Measurements from ENCODE around the gene MARCHF11.

MARCHF11 gene

DNA sequence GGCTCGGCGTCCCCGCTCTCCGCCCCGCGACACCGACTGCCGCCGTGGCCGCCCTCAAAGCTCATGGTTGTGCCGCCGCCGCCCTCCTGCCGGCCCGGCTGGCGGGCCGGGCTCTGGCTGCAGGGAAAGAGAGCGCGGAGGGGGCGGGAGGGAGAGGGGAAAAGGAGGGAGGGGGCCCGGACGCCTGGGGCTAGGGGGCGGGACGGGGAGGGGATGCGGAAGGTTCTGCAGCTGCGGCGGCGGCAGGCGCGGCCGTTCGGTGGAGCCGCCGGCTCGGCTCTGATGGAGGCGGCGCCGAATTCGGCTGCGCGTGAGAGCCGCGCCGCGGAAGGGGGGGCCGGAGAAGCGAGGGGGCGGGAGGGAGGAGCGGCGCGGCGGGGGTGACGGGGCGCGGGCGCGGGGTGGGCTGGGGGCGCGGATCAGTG lies at the start of gene MARCHF11:
MARCHF11 (minus strand) TSS at position 281 of the 425 bp plus-strand sequence; CDS start at position 65, 216 bp downstream.
- peak; percentile 71 for DNase-seq

DNA sequence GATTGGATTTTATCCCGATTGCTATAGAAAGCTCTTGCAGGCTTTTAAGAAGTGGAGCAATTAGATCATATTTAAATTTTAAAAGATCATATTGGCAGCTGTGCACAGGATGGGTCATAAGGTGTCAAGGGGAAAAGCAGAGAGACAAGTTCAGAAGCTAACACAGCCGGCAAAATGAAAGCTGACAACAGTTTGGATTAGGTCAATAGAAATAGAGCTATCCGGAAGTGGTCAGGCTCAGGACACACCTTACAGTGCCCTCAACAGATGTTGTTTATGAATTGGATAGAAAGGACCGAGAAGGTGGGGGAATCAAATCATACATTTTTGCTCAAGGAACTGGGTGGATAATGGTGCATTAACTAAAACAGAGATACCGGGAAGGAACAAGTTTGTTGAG lies 46.3 kb upstream of the MARCHF11 start:
- DNase-seq: no peak

DNA sequence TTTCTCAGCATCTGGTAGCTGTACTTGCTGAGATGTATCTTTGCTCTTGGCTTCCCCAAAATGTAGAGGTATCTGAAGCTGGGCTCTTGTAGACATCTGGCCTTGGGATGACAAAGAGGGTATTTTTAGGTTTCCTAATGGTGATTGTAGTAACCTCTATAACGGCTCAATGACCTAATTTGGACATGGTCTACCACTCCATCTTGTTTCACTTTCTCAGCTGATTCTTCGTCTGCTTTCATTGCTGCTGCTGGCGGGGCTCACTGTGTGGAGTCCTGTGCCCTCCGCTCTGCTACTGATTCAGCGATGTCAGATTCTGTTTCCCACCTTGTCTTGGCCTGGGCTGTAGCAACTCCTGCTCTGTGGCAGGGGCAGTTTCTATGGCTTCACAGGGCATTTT lies 12.7 kb upstream of the MARCHF11 start:
- no peak for DNase-seq

GRCh38 chr5:16180789-16181082 lies 1.1 kb upstream of the MARCHF11 start:
- no peak for DNase-seq

DNA sequence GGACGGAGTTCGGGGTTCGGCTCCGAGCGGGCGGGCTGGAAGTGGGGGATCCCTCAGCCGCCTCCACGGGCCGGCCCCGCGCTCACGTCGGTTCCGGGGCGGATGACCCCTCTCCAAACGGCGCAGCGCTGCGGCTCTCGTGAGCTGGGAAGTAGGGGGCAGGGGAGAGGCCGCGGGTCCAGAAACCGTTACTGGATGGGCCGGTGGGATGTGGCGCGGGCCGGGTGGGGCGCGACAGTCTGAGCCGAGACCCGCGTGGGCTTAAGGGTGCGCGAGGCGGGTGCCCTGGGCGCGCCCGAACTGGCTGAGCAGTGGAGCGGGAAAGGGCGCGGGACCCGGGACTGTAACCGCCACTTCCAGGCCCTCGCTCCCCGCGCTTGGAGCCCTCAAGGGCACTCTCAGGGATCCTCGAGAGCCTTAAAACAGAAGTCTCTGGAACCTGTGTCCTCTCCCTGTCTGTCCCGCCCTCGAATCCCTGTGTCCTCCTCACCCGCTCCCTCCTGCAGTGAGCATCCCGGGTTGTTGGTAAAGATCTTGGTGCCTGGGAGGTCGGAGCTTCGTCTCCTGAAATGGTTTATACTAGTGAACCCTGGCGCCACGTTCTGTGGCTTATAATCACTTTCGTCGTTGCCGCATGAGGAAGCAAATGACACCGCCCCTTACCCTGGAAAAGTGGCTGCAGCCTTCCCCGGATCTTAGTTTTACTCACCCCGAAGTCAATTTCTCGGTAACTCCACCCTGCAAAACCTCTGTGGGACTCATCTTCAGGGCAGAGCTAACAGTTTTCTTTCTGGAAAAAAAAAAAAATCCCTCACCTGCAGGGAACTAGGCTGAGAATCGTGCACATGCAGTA lies 571 bp upstream of the MARCHF11 start:
- DNase-seq: peak; percentile 26

GRCh38 chr5:16178745-16179372 lies 732 bp downstream of the MARCHF11 start:
- DNase-seq: peak; percentile 40

- no peak for DNase-seq
These were observed 10.0 kb downstream of the MARCHF11 start for GRCh38 chr5:16169550-16169949.

GRCh38 chr5:16160706-16161105 lies 18.9 kb downstream of the MARCHF11 start:
- DNase-seq: peak; percentile 50

- DNase-seq: no peak
These were observed 20.0 kb downstream of the MARCHF11 start for GRCh38 chr5:16159636-16160035.

GRCh38 chr5:16156152-16156551 lies 23.4 kb downstream of the MARCHF11 start:
- no peak for DNase-seq

DNA sequence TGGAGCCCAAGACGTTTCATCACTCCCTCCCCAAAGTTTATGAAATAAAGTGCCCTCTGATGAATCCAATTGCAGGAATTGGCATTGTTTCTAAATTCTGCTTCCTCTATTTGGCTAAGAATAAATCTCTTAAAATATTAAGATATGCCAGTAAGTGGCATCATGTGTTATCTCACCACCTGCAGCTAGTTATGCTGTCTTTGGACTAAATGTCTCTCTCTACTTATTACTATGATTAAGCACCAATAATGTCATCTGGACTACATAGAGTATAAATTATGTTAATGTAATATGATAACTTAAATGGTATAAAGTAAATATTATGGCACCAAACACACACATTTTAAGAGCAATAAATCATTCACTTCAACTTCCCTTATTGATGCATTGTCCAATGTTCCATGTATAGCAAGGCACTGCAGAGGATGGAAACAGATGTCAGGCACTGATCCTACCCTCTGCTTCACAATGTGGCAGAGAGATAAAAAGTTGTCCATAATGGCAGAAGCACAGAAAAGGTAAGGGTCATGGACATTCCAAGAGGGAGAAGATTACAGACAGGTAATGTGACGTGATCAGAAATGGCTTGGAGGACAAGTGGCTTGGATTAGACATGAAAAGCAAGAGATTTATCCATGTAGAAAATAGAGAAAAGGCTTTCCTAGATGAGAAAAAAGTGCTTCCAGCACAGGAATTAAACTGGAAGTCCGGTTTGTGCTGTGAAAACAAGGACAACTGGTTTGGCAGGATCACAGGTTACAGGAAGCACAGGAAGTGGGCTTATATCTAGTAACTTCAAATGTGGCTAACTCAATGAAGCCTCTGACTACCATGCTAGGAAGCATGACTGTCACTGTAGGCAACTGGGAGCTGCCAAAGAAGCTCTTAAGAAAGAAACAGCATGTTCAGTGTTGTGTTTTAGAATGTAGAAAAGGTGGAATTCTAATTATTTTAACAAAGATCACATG lies 26.7 kb downstream of the MARCHF11 start:
- DNase-seq: peak; percentile 72

DNA sequence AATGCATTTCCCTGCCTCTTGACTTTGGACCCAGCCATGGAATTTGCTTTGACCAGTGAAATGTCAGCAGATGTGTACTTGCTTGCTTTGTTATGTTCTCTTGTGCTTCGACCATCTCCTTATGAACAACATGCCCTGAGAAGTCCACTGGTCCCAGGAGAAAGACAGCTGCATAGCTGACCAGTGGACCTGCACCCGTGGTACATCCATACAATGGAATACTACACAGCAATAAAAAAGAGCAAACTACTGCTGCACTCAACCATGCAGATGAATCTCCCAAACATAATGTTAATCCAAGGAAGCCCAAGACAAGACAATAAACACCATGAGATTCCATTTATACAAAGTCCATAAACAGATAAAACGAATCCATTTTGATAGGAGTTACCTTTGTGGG lies 30.0 kb downstream of the MARCHF11 start:
- no peak for DNase-seq

DNA sequence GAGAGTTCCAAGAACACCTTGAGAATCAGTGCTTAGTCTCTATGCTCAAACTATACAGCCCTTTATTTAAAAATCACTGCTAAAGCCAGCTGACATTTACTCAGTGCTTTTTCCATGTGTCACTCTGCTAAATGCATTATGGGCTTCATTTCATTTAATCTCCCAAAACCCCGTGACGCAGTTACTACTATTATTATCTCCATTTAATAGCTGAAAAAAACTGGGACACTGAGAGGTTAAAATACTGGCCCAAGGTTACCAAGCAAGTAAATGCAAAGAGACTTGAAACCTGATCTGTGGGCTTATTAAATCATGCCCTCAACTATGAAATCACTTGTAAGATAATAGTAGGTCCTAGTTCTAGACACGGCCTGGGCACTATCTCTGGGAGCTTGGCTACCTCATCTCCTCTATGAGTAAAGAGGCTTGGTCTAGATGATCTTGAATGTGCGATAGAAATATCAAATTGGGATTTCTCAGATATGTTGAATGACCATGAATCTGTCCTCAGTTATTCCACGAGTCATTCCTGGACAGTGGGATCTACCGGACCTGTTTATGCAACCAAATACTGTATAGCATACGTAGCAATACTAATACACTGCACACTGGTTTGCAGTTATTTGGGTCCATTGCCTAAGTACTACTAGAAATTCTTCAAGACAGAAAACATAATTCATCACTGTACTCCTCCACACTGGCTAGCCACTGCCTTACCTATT lies 32.3 kb downstream of the MARCHF11 start:
- no peak for DNase-seq

GRCh38 chr5:16144416-16144815 lies 35.2 kb downstream of the MARCHF11 start:
- no peak for DNase-seq

- DNase-seq: no peak
These were observed 36.1 kb downstream of the MARCHF11 start for GRCh38 chr5:16143361-16144049.

DNA sequence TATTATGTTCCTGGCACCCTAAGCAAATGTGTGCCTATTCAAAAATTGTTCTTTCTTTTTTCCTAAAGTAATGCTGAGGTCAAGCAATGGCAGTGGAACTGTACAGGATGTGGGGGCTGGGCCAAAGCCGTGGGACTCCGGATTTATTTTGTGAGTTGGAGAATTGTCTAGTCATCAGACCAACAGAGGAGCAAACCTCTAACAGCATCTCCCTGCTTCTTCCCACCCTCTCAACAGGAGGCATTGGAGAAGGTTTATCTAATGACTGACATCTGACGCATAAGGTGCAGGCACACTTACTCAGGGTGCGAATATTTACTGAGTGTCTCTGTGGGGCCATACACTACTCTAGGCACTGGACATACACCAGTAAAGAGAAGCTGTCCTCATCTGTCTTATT lies 38.6 kb downstream of the MARCHF11 start:
- no peak for DNase-seq

DNA sequence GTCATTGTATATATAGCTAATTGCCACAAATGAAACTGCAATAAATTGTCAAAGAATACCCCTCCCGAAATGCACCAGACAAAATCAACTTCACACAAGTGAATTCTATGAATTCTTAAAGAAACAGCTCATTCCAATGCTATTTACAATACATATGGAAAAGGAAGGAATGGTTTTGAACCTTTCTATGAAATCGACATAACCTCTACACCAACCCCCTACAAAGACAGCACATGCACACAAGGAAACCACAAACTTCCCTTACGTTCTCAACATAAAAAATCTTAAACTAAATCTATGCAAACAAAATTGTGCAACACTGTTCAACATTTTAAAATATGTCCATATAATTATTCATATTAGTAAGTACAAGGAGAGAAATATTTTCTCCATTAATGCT lies 39.2 kb downstream of the MARCHF11 start:
- DNase-seq: no peak

DNA sequence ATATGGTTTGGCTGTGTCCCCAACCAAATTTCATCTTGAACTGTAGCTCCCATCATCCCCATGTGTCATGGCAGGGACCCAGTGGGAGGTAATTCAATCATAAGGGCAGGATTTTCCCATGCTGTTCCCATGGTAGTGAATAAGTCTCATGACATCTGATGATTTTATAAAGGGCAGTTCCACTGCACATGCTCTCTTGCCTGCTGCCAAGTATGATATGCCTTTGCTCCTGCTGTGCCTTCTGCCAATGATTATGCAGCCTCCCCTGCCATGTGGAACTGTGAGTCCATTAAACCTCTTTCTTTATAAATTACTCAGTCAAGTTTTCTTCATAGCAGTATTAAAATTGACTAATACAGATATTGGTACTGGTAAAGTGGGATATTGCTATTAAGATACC lies 42.4 kb downstream of the MARCHF11 start:
- DNase-seq: no peak

DNA sequence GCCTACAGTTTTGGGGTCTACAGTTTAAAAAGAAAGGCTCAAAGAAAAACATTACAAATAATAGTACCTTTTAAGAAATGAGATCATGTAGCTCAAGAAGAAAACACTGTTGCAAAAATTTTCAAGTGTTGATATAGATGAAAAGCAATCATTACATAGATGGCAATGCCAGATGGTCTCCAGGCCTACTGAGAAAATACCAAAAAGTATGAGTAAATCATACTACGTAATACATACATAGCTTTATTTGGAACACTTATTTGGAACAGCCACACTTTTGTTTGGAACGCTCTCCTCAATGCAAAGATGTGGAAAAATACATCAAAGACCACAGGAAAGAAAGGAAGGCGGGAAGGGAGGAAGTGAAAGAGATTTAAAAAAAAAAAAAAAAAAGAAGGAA lies 44.1 kb downstream of the MARCHF11 start:
- no peak for DNase-seq

DNA sequence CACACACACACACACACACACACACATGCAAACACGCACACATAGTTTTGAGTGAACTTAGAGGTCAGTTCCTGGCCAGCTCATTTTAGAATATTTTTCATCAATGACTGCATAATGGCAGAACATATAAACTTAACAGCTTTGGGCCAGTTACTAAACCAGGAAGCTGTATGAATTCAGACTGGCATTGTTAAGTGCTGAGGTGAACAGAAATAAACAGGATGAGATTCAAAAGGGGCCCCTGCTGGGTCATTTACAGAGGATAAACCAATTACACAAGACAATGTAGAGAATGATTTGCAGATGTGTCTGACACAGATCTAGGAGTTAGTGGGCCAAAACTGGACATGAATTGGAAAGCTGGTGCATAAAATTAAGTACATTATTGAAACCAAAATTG lies 44.6 kb downstream of the MARCHF11 start:
- DNase-seq: peak; percentile 43

- DNase-seq: no peak
These were observed 45.4 kb downstream of the MARCHF11 start for GRCh38 chr5:16134204-16134603.

GRCh38 chr5:16131878-16132277 lies 47.7 kb downstream of the MARCHF11 start:
- DNase-seq: no peak
